Measurements from ENCODE around the gene TPSG1.
"Not testable (repeated sequence)": the region's sequence is repeated elsewhere in the genome, so short reads cannot be mapped to it uniquely, and the experiment has no call there.

- not testable (repeated sequence) for TF ChIP-seq CTCF, POLR2A (IDR thresholded peaks at IDR 0.05)
Observed at GRCh38 chr16:1255276-1256122, 30.4 kb upstream of the TPSG1 start, which contains the start of gene TPSD1.

Data from heart left ventricle (tissue), 13 donors.